ENCODE results near the gene ZNF514.
A peak's percentile ranks its signal among the peaks of the same experiment; 100 is the strongest.
"Not testable (repeated sequence)": the region's sequence is repeated elsewhere in the genome, so short reads cannot be mapped to it uniquely, and the experiment has no call there.

ZNF514 gene

DNA sequence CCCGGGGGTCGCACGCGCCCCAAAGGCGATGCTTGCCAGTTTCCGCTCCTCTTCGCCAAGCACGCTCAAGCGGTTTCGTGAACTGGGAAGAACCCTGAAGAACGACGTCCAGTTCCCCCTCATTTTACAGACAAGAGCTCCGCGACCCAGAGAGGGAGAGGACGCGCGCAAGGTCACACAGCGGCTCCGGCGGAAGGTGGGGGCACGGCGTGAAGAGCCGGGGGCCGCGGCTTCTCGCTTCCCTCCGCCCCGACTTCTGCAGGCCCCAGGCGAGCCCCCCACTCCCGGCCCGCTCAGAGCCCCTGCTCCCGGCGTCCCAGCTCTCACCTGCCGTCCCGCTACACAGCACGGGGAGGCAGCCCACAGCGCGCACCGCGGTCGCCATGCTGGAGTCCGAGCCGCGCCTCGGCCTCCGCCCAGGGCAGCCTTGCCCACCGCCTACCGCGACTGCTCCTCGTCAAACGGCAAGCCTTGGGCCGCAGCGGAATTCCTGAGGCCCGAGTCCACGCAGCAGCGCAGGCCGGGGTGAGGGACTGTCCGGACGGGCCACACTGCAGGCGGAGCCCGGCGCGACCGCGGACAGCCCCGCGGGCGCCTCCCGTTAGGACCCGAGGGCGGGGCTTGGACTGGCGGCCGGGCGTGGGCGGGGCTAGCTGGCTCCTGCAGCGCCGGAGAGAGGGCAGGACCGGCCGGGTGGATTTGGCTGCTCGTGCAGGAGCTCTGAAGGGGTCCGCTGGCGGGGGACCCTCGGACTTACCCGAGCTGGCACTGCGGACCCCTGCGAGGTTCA lies 38.0 kb downstream of the ZNF514 start, which contains the start of gene MRPS5:
TSS of gene MRPS5 (minus strand) at position 402 of the 790 bp plus-strand sequence. CDS start at position 385, 17 bp downstream.
- peak; percentile 76 for DNase-seq

DNA sequence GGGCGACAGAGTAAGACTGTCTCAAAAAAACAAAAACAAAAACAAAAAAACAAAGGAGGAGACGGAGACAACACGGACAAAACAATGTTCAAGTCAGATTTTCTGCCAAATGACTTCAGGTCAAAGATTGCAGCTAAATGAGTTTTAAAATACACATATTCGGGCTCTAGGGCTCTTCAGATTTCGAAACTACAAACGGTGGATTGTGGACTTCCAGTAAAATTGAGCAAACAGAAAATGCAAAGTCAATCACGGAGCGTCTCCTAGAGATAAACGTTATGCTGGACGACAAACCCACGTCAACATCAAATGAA lies 38.6 kb downstream of the ZNF514 start:
- no peak for DNase-seq

DNA sequence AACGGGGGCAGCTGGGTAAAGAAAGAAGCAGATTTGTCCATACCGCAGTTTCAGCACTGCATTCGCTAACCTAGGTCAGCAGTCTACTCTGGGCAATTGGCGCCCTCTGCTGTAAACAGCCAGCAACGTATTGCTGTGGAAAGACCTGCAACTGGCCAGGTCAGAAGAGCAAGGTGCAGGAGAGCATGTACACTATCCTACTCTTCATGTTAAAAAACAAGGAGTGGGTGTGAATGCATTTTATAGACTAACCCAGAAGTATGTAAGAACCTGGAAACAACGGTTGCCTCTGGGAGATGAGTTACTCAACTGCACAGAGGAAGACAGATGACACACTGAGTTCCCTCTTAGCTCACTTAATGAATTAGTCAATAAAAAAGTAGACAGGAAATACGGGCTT lies 44.2 kb downstream of the ZNF514 start:
- peak; percentile 61 for DNase-seq

DNA sequence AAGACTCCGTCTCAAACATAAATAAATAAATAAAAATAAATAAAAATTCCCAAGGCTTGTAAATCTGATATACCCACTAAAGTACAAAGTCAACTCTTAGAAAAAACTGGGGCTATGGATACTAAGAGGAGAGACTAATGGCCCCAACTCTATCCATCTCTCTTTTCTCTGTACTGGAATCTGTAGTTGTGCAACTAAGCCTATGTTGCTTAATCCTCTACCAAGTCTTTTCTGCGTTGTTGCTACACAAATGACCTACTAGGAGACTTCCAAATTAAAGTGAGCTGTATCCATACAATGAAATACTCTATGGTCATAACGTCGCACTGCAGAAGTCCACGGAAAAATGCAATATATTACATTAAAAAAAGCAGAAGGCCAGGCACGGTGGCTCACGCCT lies 46.2 kb downstream of the ZNF514 start:
- no peak for DNase-seq

DNA sequence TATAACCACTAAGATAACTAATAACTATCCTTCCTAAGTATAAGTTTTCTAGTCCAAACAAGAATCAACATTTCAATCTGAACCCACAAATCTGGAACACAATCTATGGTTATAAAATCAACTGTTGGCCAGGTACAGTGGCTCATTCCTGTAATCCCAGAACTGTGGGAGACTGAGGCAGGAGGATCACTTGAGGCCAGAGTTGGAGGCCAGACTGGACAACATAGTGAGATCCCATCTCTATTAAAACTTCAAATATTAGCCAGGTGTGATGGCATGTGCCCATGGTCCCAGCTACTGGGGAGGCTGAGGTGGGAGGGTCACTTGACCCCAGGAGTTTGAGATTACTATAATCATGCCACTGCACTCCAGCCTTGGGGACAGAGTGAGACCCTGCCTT lies 49.3 kb downstream of the ZNF514 start:
- DNase-seq = no peak

DNA sequence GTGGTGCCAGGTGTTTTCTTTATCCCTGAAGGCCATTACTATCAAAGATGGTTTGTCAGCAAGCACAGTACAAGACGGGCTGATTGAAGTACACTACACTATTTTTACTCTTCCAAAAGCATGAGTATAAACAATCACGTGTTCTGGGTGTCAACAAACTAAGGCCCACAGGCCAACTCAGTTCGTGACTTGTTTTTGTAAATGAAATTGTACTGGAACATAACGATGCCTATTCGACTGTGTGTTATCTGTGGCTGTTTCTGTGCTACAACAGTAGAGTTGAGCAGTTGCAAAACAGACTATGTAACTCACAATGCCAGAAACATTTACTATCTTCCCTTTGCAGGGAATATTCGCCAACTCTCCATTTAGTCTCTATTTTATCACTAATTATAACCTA lies 50.4 kb downstream of the ZNF514 start:
- no peak for DNase-seq

DNA sequence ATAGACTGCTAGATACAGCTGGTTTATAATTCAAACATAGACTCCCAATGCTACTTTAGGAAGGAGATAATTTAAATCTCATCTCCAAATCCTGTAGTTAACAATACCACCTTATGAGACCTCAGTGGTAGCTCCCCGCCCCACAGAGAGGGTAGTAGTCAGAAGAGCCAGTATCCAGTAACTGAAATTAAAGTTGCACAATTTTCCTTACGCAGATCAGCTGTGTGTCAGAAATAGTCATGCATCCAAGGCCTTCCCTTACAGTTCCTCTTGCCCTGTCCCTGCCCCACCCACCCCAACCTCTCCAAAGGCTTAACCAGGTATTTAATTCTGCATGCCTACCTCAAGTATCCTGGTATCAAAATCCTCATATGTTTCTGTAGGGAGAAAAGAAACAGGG lies 53.6 kb downstream of the ZNF514 start:
- no peak for DNase-seq

DNA sequence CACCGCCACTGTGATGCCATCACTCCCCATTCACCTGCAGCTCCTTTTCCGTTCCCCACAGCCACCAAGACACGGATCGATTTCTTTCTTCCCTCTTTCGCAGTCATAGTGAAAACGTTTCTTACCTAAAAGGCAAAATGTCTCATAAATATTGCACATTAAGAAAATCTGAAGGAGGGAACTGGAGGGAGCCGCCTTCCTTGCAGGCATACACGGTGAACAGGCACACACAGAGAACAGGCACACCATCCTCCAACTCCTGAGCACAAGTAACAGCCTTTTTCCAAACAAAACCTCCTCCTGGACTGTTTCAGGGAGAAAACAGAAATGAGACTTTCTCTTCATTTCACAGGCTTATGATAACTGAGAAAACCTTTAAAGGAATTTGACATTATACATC lies 55.0 kb downstream of the ZNF514 start:
- DNase-seq = no peak

DNA sequence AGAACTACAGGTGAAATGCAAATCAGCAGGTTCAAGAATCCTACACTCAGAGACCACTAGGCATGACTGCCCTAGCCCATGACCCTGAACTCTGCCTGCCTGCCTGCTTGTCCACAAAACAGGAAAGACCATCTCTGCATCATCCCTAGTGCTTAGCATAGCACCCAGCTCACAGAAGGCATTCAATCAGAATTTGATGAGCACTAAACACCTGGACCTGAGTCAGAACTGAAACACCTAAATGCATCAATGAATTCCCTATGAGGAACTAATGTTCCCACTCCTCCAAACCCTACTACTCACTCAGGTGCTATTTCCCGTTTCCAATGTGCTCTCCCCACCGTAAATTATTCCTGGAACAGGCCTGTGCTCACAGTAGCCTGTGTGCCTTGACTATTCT lies 59.7 kb downstream of the ZNF514 start:
- DNase-seq = no peak

DNA sequence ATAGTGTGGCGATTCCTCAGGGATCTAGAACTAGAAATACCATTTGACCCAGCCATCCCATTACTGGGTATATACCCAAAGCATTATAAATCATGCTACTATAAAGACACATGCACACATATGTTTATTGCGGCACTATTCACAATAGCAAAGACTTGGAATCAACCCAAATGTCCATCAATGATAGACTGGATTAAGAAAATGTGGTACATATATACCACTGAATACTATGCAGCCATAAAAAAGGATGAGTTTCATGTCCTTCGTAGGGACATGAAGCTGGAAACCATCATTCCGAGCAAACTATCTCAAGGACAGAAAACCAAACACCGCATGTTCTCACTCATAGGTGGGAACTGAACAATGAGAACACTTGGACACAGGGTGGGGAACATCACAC lies 61.4 kb downstream of the ZNF514 start:
- DNase-seq = not testable (repeated sequence)

Measured in activated CD4-positive, alpha-beta T cell treated with anti-CD3 and anti-CD28 coated beads for 1 hour (primary cell).